Measurements from ENCODE around the gene USP25. TPM values are rescaled to one million over a fixed set of nuclear protein-coding genes. Genes with fewer than 3 reads are reported as not detected.

USP25 gene
- total and polyA plus RNA-seq, 2 experiments from 2014 or later: 23.5 to 39.0 TPM

DNA sequence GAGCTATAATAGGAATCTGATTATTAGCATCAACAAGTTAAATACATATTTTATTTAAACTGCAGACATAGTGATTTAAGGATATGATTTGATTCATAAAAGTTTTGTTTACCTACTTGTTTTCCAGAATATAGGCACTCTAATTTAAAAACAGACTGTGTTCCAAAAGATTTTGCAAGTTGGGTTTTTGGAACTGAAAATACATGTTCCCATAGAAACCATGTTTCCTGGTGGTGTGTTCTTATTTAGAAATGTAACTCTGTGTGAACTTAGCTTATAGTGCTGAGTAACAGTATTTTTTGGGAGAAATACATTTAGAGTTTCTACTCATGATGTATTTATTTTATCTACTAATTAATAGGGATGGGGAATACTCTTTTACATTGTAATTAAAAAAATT lies 21.8 kb downstream of the USP25 start:
- H3K4me1 ChIP-seq (ENCODE audit: low read depth): peaks cover 4% of the 10 kb centered on the region
- TF ChIP-seq, protein P1, sequence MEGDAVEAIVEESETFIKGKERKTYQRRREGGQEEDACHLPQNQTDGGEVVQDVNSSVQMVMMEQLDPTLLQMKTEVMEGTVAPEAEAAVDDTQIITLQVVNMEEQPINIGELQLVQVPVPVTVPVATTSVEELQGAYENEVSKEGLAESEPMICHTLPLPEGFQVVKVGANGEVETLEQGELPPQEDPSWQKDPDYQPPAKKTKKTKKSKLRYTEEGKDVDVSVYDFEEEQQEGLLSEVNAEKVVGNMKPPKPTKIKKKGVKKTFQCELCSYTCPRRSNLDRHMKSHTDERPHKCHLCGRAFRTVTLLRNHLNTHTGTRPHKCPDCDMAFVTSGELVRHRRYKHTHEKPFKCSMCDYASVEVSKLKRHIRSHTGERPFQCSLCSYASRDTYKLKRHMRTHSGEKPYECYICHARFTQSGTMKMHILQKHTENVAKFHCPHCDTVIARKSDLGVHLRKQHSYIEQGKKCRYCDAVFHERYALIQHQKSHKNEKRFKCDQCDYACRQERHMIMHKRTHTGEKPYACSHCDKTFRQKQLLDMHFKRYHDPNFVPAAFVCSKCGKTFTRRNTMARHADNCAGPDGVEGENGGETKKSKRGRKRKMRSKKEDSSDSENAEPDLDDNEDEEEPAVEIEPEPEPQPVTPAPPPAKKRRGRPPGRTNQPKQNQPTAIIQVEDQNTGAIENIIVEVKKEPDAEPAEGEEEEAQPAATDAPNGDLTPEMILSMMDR (IDR thresholded peaks at IDR 0.05; ENCODE audit: low read depth, low read length): no peak

DNA sequence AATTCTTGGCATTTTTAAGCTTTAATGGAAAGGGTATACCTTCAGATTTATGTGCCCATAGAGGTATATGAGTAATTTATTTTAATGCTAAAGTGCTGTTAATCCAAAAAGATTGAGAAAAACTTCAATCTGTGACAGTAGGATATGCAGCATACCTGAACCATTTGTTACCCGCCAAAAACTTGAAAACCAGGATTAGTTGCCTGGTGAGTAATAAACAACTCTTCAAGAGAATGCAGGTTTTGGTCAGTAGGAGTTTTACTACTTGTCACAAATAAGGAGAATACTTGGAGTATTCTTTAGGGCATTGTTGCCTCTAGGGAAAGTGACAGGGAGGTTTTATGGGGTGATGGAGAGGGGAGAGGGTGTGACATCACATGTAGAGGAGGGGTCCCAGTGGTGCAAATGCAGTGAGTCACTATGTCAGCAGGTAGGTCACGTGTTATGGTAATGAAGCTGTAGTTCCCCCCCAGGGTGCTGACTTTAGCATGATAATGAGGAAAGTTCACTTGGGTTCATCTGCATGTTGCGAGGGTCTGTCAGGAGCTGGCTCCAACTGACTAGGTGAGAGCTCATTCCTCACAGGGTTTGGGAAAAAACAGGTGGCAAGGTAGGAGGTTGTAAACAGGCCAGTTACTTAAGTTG lies 23.1 kb downstream of the USP25 start:
- no peak overlapping the region for H3K27ac ChIP-seq
- no peak overlapping the region for H3K4me3 ChIP-seq
- H3K27me3 ChIP-seq: no peaks in the 10 kb centered on the region
- TF ChIP-seq, protein P1 (IDR thresholded peaks at IDR 0.05; ENCODE audit: low read depth, low read length): no peak
- H3K36me3 ChIP-seq: no peaks in the 10 kb centered on the region
- DNase-seq (ENCODE audit: low read depth in 1 of 2, low spot score in 1 of 2): no peak
- H3K4me1 ChIP-seq (ENCODE audit: low read depth): peaks cover 4% of the 10 kb centered on the region
- no peaks in the 10 kb centered on the region for H3K9me3 ChIP-seq (ENCODE audit: low read depth)

More for the DNA sequence above, 21.8 kb downstream of the USP25 start:
- no peak for DNase-seq (ENCODE audit: low read depth in 1 of 2, low spot score in 1 of 2)
- Histone ChIP-seq H3K4me3 (no peak overlapping the region), H3K9me3 (ENCODE audit: low read depth) (no peaks in the 10 kb centered on the region), H3K36me3 (no peaks in the 10 kb centered on the region), H3K27ac (no peak overlapping the region), H3K27me3 (no peaks in the 10 kb centered on the region)

DNA sequence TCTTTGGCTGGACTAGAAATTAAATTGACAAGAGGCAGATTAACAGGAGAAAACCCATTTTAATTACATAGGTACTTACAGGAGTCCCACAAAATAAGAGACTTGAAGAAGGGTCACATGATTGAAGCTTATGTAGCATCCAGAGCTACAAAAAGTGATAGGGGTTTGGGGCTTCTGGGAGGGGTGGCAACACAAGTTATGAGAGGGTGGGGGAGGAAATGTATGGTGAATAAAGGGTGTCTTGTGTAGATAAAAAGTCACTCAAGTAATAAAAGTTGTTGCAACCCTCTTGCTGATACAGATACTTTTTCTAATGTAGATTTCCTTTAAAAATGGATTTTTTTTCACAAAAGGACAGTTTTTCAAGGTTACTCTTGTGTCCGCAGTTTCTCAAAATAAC lies 24.0 kb downstream of the USP25 start:
- H3K9me3 ChIP-seq (ENCODE audit: low read depth): no peaks in the 10 kb centered on the region
- no peaks in the 10 kb centered on the region for H3K27me3 ChIP-seq
- H3K4me1 ChIP-seq (ENCODE audit: low read depth): peaks cover 4% of the 10 kb centered on the region
- TF ChIP-seq, protein P1 (IDR thresholded peaks at IDR 0.05; ENCODE audit: low read depth, low read length): no peak
- no peak overlapping the region for H3K27ac ChIP-seq
- DNase-seq (ENCODE audit: low read depth in 1 of 2, low spot score in 1 of 2): no peak
- no peak overlapping the region for H3K4me3 ChIP-seq
- H3K36me3 ChIP-seq: no peaks in the 10 kb centered on the region

DNA sequence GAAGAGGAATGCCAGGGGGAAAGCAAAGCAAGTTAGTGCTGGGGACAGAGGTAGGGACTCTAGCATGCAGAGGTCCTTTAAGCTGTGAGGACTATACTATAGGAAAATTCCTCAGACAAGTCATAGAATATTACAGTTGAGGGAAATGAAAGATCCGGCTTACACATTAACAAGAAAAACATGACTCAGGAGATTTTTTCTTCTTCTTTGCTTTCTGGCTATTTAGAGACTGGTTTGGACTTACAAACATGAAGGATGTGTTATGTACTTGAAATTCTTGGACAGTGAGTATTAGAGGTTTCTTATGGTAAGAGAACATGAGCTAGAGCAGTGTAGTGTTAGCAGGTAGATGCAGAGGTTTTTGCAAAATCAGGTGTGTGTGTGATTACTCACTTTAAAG lies 24.9 kb downstream of the USP25 start:
- TF ChIP-seq, protein P1 (IDR thresholded peaks at IDR 0.05; ENCODE audit: low read depth, low read length): no peak
- H3K4me1 ChIP-seq (ENCODE audit: low read depth): no peaks in the 10 kb centered on the region
- H3K27ac ChIP-seq: no peak overlapping the region
- H3K36me3 ChIP-seq: no peaks in the 10 kb centered on the region
- no peaks in the 10 kb centered on the region for H3K27me3 ChIP-seq
- no peak overlapping the region for H3K4me3 ChIP-seq
- H3K9me3 ChIP-seq (ENCODE audit: low read depth): no peaks in the 10 kb centered on the region
- DNase-seq (ENCODE audit: low read depth in 1 of 2, low spot score in 1 of 2): peak in 1 of 2 donors; percentile 27

DNA sequence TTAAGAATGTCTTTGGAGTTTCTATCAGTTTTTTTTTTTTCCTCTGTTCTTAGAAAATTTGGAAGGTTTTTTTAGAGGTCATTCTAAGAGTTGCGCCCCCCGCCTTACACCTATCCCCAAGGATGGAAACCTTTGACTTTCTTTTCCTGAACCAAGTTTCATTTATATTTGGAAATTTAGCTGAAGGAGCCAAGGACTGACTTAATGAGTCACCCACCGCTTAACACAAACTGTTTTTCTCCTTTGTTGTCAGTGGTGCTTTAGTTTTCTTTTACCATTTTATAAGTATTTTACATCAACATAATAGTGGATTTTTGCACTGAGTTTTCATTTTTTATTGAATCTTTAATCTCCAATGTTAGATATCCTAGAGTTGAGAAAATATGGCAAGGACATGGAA lies 25.3 kb downstream of the USP25 start:
- DNase-seq (ENCODE audit: low read depth in 1 of 2, low spot score in 1 of 2): no peak
- Histone ChIP-seq H3K36me3 (no peaks in the 10 kb centered on the region), H3K4me1 (ENCODE audit: low read depth) (peaks cover 4% of the 10 kb centered on the region), H3K27me3 (no peaks in the 10 kb centered on the region), H3K4me3 (no peak overlapping the region), H3K27ac (no peak overlapping the region), H3K9me3 (ENCODE audit: low read depth) (no peaks in the 10 kb centered on the region)
- TF ChIP-seq, protein P1 (IDR thresholded peaks at IDR 0.05; ENCODE audit: low read depth, low read length): no peak
